Eye (tissue), 1 donor: ENCODE results near the gene RIMBP2.
"Not testable (repeated sequence)": the region's sequence is repeated elsewhere in the genome, so short reads cannot be mapped to it uniquely, and the experiment has no call there.

Experiments
- DNase-seq: peaks from one replicate; pipeline ENCODE4 v3.0.0-alpha.2; 2015

The RIMBP2 gene

GRCh38 chr12:130655010-130655409 is 61.1 kb downstream of the RIMBP2 start:
- DNase-seq, result no peak

- no peak for DNase-seq
Measured at GRCh38 chr12:130651188-130651959, 64.7 kb downstream of the RIMBP2 start.

- no peak for DNase-seq
Measured at GRCh38 chr12:130650131-130650530, 66.0 kb downstream of the RIMBP2 start.

GRCh38 chr12:130649101-130650045 is 66.7 kb downstream of the RIMBP2 start:
- DNase-seq, result no peak

GRCh38 chr12:130647814-130648213 is 68.3 kb downstream of the RIMBP2 start:
- DNase-seq, result no peak

GRCh38 chr12:130646716-130647370 is 69.3 kb downstream of the RIMBP2 start:
- DNase-seq, result no peak

GRCh38 chr12:130646191-130646590 is 69.9 kb downstream of the RIMBP2 start:
- not testable (repeated sequence) for DNase-seq

GRCh38 chr12:130645751-130646150 is 70.3 kb downstream of the RIMBP2 start:
- DNase-seq, result no peak

GRCh38 chr12:130644566-130644965 is 71.5 kb downstream of the RIMBP2 start:
- no peak for DNase-seq

- no peak for DNase-seq
Measured at GRCh38 chr12:130644146-130644545, 72.0 kb downstream of the RIMBP2 start.

- no peak for DNase-seq
Measured at GRCh38 chr12:130642856-130643255, 73.2 kb downstream of the RIMBP2 start.

GRCh38 chr12:130641533-130642184 is 74.4 kb downstream of the RIMBP2 start:
- DNase-seq, result peak; percentile 57

- peak; percentile 54 for DNase-seq
Measured at GRCh38 chr12:130640901-130641300, 75.2 kb downstream of the RIMBP2 start.

- peak; percentile 24 for DNase-seq
Measured at GRCh38 chr12:130640496-130640895, 75.6 kb downstream of the RIMBP2 start.

- DNase-seq, result peak; percentile 53
Measured at GRCh38 chr12:130639476-130640424, 76.3 kb downstream of the RIMBP2 start.

- no peak for DNase-seq
Measured at GRCh38 chr12:130636370-130636769, 79.7 kb downstream of the RIMBP2 start.

- no peak for DNase-seq
Measured at GRCh38 chr12:130634866-130635265, 81.2 kb downstream of the RIMBP2 start.

- peak; percentile 85 for DNase-seq
Measured at GRCh38 chr12:130633771-130634170, 82.3 kb downstream of the RIMBP2 start.

GRCh38 chr12:130632642-130633041 is 83.5 kb downstream of the RIMBP2 start:
- DNase-seq, result peak; percentile 15

GRCh38 chr12:130628304-130628703 is 87.8 kb downstream of the RIMBP2 start:
- no peak for DNase-seq

- DNase-seq, result no peak
Measured at GRCh38 chr12:130627175-130627574, 88.9 kb downstream of the RIMBP2 start.
